H9 (cell line): ENCODE data around the gene UBAC1. TPM values are rescaled to one million over a fixed set of nuclear protein-coding genes. Genes with fewer than 3 reads are reported as not detected.

Experiments used
- DNase-seq: peaks from one replicate; pipeline ENCODE4 v3.0.0-alpha.2; 2017
- H2AFZ ChIP-seq: one replicate; pipeline ENCODE4 v1.6.1; 2013; ENCODE audit warnings: mild to moderate bottlenecking, low read length, control low read depth, moderate library complexity
- H2AK5ac ChIP-seq: 2 replicates; pipeline ENCODE4 v1.6.1; 2013; ENCODE audit warnings: low read length, control low read depth, mixed read lengths; ENCODE audit not compliant: insufficient read length
- H2BK120ac ChIP-seq: one replicate; pipeline ENCODE4 v1.6.1; 2013; ENCODE audit warnings: low read depth, mild to moderate bottlenecking, low read length, control low read depth, inconsistent platforms; ENCODE audit not compliant: poor library complexity, severe bottlenecking
- H2BK12ac ChIP-seq: 2 replicates; pipeline ENCODE4 v1.6.1; 2013; ENCODE audit warnings: low read length, control low read depth, mixed read lengths, low read depth; ENCODE audit not compliant: insufficient read length
- H2BK15ac ChIP-seq: 2 replicates; pipeline ENCODE4 v1.6.1; 2013; ENCODE audit warnings: low read depth, low read length, control low read depth
- H2BK20ac ChIP-seq: one replicate; pipeline ENCODE4 v1.6.1; 2013; ENCODE audit warnings: low read depth, mild to moderate bottlenecking, low read length, control low read depth, inconsistent platforms; ENCODE audit not compliant: poor library complexity, severe bottlenecking
- H2BK5ac ChIP-seq: 2 replicates; pipeline ENCODE4 v1.6.1; 2013; ENCODE audit warnings: low read length, control low read depth, mixed read lengths; ENCODE audit not compliant: insufficient read length
- H3K14ac ChIP-seq: 2 replicates; pipeline ENCODE4 v1.6.1; 2013; ENCODE audit warnings: low read length, control low read depth; ENCODE audit not compliant: insufficient read depth
- H3K18ac ChIP-seq: 2 replicates; pipeline ENCODE4 v1.6.1; 2013; ENCODE audit warnings: low read depth, mild to moderate bottlenecking, mixed read lengths, low read length, control low read depth; ENCODE audit not compliant: insufficient read length
- H3K23ac ChIP-seq: 2 replicates; pipeline ENCODE4 v1.6.1; 2013; ENCODE audit warnings: low read length, control low read depth, mixed read lengths, low read depth; ENCODE audit not compliant: insufficient read length
- H3K23me2 ChIP-seq: 2 replicates; pipeline ENCODE4 v1.6.1; 2013; ENCODE audit warnings: low read depth, mild to moderate bottlenecking, mixed read lengths, low read length, control low read depth; ENCODE audit not compliant: insufficient read length, poor library complexity, severe bottlenecking
- H3K27ac ChIP-seq: 2 replicates; pipeline ENCODE4 v1.5.1; 2013; ENCODE audit warnings: low read length, control low read depth, mixed read lengths, low read depth; ENCODE audit not compliant: insufficient read length
- H3K27me3 ChIP-seq: 2 replicates; pipeline ENCODE4 v1.6.1; 2013; ENCODE audit warnings: low read length, control low read depth, inconsistent platforms; ENCODE audit not compliant: insufficient read depth
- H3K4ac ChIP-seq: 2 replicates; pipeline ENCODE4 v1.6.1; 2013; ENCODE audit warnings: low read depth, mild to moderate bottlenecking, control low read depth, inconsistent platforms, low read length, moderate library complexity
- H3K4me1 ChIP-seq: 2 replicates; pipeline ENCODE4 v1.6.1; 2013; ENCODE audit warnings: low read length, control low read depth, inconsistent platforms; ENCODE audit not compliant: insufficient read depth
- H3K4me2 ChIP-seq: 2 replicates; pipeline ENCODE4 v1.6.1; 2013; ENCODE audit warnings: low read length, control low read depth, mixed read lengths; ENCODE audit not compliant: insufficient read length, insufficient read depth
- H3K56ac ChIP-seq: 2 replicates; pipeline ENCODE4 v1.6.1; 2013; ENCODE audit warnings: low read depth, mild to moderate bottlenecking, mixed read lengths, low read length, control low read depth; ENCODE audit not compliant: insufficient read length
- H3K79me1 ChIP-seq: 2 replicates; pipeline ENCODE4 v1.6.1; 2013; ENCODE audit warnings: low read depth, mild to moderate bottlenecking, moderate library complexity, low read length, control low read depth, inconsistent platforms; ENCODE audit not compliant: insufficient read depth, poor library complexity, severe bottlenecking
- H3K79me2 ChIP-seq: 2 replicates; pipeline ENCODE4 v1.6.1; 2013; ENCODE audit warnings: low read length, control low read depth, inconsistent platforms; ENCODE audit not compliant: insufficient read depth
- H3K9ac ChIP-seq: 2 replicates; pipeline ENCODE4 v1.6.1; 2013; ENCODE audit warnings: low read length, control low read depth, mixed read lengths; ENCODE audit not compliant: insufficient read length; ENCODE audit errors: extremely low read depth
- H3K9me3 ChIP-seq: one replicate; pipeline ENCODE4 v1.6.1; 2013; ENCODE audit warnings: low read depth, low read length, inconsistent platforms; ENCODE audit not compliant: control insufficient read depth
- H3T11ph ChIP-seq: one replicate; pipeline ENCODE4 v1.6.1; 2013; ENCODE audit warnings: mild to moderate bottlenecking, low read length, control low read depth, inconsistent platforms
- H4K20me1 ChIP-seq: one replicate; pipeline ENCODE4 v1.6.1; 2013; ENCODE audit not compliant: control insufficient read depth, insufficient read length, insufficient read depth
- H4K5ac ChIP-seq: 2 replicates; pipeline ENCODE4 v1.6.1; 2013; ENCODE audit warnings: low read depth, mild to moderate bottlenecking, mixed read lengths, low read length, control low read depth; ENCODE audit not compliant: insufficient read length
- H4K8ac ChIP-seq: replicated peaks from 2 replicates; pipeline ENCODE4 v1.6.1; 2013; ENCODE audit warnings: low read length, control low read depth, mixed read lengths, low read depth; ENCODE audit not compliant: insufficient read length
- H4K91ac ChIP-seq: 2 replicates; pipeline ENCODE4 v1.6.1; 2013; ENCODE audit warnings: low read depth, mild to moderate bottlenecking, moderate library complexity, mixed read lengths, low read length, control low read depth; ENCODE audit not compliant: insufficient read length
- H3K27ac Mint-ChIP-seq, 3 experiments: 2 replicates in 2 of 3; 3 replicates in 1 of 3; pipeline ENCODE4 v1.8.0; 2020 to 2021; ENCODE audit warnings: mixed read lengths in 3 of 3, mild to moderate bottlenecking in 1 of 3, moderate library complexity in 1 of 3
- H3K27me3 Mint-ChIP-seq: 2 replicates; pipeline ENCODE4 v1.8.0; 2021; ENCODE audit warnings: low read depth, mild to moderate bottlenecking, moderate library complexity, mixed read lengths
- H3K36me3 Mint-ChIP-seq, 3 experiments: 2 replicates in 2 of 3; 3 replicates in 1 of 3; pipeline ENCODE4 v1.8.0; 2020 to 2021; ENCODE audit warnings: low read depth in 3 of 3, mixed read lengths in 3 of 3; ENCODE audit not compliant: insufficient read depth in 1 of 3
- H3K4me1 Mint-ChIP-seq, 2 experiments: 2 replicates each; pipeline ENCODE4 v1.8.0; 2020; ENCODE audit warnings: mixed read lengths in 2 of 2
- H3K4me3 Mint-ChIP-seq, 2 experiments: 2 replicates in 1 of 2; 3 replicates in 1 of 2; pipeline ENCODE4 v1.8.0; 2020 to 2021; ENCODE audit warnings: mild to moderate bottlenecking in 2 of 2, mixed read lengths in 2 of 2, moderate library complexity in 1 of 2
- H3K9me3 Mint-ChIP-seq, 2 experiments: 2 replicates in 1 of 2; 3 replicates in 1 of 2; pipeline ENCODE4 v1.8.0; 2020; ENCODE audit warnings: mild to moderate bottlenecking in 2 of 2, mixed read lengths in 2 of 2, moderate library complexity in 1 of 2
- WGBS: extraction: QIAGEN DNeasy Blood & Tissue Kit; methylation state at CpG from one replicate; pipeline ENCODE4 v1.1.7; 2013; ENCODE audit warnings: missing lambda C conversion rate, low lambda C conversion rate, mixed read lengths; ENCODE audit not compliant: insufficient read length; ENCODE audit errors: extremely low coverage; 5-methylcytosine and 5-hydroxymethylcytosine counted together
- total RNA-seq: library from RNA; stranded (reverse); gene quantifications from 2 replicates; pipeline ENCODE4 v1.2.1, GENCODE V29; 2021
- TF ChIP-seq, protein P1 (sequence below): fragments of 200-600 bp; sonication (generic); conservative IDR thresholded peaks from 3 replicates; pipeline ENCODE4 v1.8.0; 2021; ENCODE audit warnings: antibody characterized with exemption, mild to moderate bottlenecking

Gene UBAC1
- total RNA-seq, 1 experiment from 2014 or later: 47.5 TPM

DNA sequence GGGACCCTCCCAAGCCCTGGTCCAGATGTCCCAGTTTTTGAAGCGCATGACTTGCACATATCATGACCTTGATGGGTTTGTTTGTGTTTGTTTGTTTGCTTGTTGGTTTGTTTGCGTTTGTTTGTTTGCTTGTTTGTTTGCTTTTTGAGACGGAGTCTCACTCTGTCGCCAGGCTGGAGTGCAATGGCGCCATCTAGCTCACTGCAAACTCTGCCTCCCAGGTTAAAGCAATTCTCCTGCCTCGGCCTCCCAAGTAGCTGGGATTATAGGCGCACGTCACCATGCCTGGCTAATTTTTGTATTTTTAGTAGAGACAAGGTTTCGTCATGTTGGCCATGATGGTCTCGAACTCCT is 13.0 kb upstream of the UBAC1 start:
- TF ChIP-seq, protein P1, sequence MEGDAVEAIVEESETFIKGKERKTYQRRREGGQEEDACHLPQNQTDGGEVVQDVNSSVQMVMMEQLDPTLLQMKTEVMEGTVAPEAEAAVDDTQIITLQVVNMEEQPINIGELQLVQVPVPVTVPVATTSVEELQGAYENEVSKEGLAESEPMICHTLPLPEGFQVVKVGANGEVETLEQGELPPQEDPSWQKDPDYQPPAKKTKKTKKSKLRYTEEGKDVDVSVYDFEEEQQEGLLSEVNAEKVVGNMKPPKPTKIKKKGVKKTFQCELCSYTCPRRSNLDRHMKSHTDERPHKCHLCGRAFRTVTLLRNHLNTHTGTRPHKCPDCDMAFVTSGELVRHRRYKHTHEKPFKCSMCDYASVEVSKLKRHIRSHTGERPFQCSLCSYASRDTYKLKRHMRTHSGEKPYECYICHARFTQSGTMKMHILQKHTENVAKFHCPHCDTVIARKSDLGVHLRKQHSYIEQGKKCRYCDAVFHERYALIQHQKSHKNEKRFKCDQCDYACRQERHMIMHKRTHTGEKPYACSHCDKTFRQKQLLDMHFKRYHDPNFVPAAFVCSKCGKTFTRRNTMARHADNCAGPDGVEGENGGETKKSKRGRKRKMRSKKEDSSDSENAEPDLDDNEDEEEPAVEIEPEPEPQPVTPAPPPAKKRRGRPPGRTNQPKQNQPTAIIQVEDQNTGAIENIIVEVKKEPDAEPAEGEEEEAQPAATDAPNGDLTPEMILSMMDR: peak; percentile 56
- DNase-seq: no peak
- Histone ChIP-seq H4K20me1 (no peaks in the 10 kb centered on the region), H3K56ac (no peak overlapping the region), H3T11ph (no peak overlapping the region), H3K4ac (no peak overlapping the region), H2AK5ac (no peak overlapping the region), H3K27ac (no peak overlapping the region), H3K4me1 (no peaks in the 10 kb centered on the region), H4K8ac (no peak overlapping the region), H3K27me3 (no peaks in the 10 kb centered on the region), H2BK120ac (no peak overlapping the region), H2BK15ac (no peak overlapping the region), H3K79me1 (no peaks in the 10 kb centered on the region), H2AFZ (no peak overlapping the region), H3K4me2 (no peak overlapping the region), H3K23ac (no peak overlapping the region), H3K9me3 (no peaks in the 10 kb centered on the region), H3K14ac (no peak overlapping the region), H4K91ac (no peak overlapping the region), H3K18ac (no peak overlapping the region), H3K9ac (no peak overlapping the region), H2BK5ac (no peak overlapping the region), H3K79me2 (no peaks in the 10 kb centered on the region), H2BK20ac (no peak overlapping the region), H4K5ac (no peak overlapping the region), H2BK12ac (no peak overlapping the region), H3K23me2 (no peaks in the 10 kb centered on the region)
- Mint-ChIP-seq H3K4me3 (no peak overlapping the region), H3K9me3 (no peaks in the 10 kb centered on the region; a peak in 1 of 5 replicates), H3K27ac (no peak overlapping the region), H3K4me1 (peaks cover 3 to 18% of the 10 kb centered on the region in 2 experiments; a peak in 3 of 4 replicates), H3K36me3 (no peaks in the 10 kb centered on the region), H3K27me3 (peaks cover 2% of the 10 kb centered on the region; the same call in 1 of the 2 replicates)
- no CpG with 5 or more reads among the region's 10 CpGs for WGBS
